Subcutaneous adipose tissue (tissue), 4 donors: ENCODE measurements around the gene KIF26A. TPM values are rescaled to one million over a fixed set of nuclear protein-coding genes. Genes with fewer than 3 reads are reported as not detected.

Experiments
- total RNA-seq, 4 donors: library from RNA; depleted of rRNA; stranded (reverse); fragments of >200 nt; gene quantifications; one replicate each; pipeline ENCODE4 v1.1.0, GENCODE V29; 2016
- TF ChIP-seq, protein P1 (sequence below): fragments of 450-650 bp; IDR thresholded peaks from one replicate; pipeline ENCODE4 v1.5.1; 2016; ENCODE audit warnings: low read depth, mild to moderate bottlenecking, control low read depth, antibody characterized with exemption, moderate library complexity

The KIF26A gene
- total RNA-seq, 4 donors from 2014 or later = 0.51 to 9.8 (median 0.88) TPM

DNA sequence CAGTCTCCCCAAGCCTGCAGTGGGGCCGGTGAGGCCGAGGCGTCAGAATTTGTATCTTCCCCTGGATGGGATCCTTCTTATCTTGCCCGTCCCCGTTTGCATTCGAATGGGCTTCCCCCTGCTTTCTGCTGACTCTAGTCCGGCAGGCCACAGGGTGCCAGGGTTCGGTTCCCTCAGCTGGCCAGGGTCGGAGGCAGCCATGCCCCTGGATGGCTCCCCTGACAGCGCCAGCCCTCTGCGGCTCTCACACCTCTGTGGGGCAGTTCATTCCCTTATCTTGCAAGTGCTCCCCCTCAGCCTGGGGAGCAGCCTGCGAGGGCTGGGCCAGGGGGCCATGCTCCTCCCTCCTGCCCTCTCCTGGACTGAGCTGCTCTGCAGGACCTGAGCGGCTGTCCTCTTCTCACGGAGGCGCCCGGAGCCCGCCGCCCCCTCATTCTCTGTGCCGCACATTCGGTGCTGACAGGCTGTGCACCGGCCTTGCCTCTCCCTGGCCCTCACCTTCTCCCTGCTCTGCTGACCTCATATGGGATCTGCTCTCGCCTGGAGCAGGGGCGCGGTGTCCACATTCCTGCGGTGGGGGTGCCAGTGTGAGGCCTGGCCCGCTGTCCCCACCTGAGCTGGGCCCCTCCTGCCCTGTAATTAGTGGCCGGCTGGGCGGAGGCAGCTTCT, 32.8 kb downstream of the KIF26A start:
- TF ChIP-seq, protein P1, sequence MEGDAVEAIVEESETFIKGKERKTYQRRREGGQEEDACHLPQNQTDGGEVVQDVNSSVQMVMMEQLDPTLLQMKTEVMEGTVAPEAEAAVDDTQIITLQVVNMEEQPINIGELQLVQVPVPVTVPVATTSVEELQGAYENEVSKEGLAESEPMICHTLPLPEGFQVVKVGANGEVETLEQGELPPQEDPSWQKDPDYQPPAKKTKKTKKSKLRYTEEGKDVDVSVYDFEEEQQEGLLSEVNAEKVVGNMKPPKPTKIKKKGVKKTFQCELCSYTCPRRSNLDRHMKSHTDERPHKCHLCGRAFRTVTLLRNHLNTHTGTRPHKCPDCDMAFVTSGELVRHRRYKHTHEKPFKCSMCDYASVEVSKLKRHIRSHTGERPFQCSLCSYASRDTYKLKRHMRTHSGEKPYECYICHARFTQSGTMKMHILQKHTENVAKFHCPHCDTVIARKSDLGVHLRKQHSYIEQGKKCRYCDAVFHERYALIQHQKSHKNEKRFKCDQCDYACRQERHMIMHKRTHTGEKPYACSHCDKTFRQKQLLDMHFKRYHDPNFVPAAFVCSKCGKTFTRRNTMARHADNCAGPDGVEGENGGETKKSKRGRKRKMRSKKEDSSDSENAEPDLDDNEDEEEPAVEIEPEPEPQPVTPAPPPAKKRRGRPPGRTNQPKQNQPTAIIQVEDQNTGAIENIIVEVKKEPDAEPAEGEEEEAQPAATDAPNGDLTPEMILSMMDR = no peak

DNA sequence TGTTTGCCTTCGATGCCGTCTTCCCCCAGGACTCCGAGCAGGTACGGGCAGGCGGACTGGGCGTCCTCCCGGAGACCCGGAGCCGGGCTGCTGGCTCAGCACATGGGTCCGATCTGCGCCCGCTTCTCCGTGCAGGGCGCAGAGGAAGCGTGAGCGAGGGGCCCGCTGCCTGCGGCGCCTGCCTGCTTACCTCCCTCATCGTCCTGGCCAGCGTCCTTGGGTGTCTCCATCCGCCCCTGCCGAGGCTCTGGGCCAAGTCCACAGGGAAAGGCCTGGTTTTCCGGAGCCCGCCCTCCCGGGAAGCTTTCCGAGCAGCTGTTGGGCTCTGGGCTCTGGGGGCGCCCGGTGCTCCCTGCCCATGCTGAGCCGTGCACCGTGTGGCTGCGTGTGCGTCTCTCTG, 33.5 kb downstream of the KIF26A start:
- TF ChIP-seq, protein P1 = no peak

DNA sequence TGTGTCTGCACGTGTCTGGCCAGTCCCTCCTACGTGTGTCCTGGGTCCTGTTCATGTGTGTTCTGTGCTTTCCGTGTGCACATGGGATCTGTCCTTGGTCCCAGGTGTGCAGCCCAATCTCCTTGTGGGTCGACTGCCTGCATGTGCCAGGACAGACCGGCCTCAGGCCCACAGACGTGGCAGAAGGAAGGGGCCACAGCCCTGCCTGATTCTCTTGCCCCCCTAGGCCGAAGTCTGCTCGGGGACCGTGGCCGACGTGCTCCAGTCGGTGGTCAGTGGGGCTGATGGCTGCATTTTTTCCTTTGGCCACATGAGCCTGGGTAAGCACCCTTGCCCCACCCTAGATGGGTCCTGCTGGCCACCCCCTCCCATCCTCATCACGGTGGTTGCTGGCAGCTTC, 34.0 kb downstream of the KIF26A start:
- TF ChIP-seq, protein P1 = no peak

DNA sequence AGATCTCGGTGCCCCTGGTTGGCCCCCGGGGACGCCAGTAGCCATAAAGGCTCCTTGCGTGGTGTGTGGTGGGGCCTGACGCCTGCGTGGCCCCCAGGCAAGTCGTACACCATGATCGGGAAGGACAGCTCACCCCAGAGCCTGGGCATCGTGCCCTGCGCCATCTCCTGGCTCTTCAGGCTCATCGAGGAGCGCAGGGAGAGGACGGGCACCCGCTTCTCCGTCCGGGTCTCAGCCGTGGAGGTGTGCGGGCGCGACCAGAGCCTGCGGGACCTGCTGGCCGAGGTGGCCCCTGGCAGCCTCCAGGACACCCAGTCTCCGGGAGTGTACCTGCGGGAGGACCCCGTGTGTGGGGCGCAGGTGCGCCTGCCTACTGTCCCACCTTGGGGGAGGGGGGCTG, 34.5 kb downstream of the KIF26A start:
- TF ChIP-seq, protein P1 = no peak

DNA sequence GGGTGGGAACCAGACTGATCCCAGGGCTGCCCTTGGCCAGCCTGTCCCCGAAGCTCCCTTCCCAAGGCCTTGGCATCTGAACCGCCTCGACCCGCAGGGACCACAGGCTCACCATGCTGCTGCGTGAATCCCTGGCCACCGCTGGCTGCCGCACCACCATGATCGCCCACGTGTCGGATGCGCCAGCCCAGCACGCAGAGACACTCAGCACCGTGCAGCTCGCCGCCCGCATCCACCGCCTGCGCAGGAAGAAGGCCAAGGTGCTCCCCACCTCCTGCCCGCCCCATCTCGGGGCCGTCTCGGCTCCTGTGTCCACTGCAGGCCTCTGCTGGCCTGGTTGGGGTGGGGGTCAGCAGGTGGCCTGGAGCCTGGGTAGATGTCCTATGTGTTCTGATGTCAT, 35.7 kb downstream of the KIF26A start:
- TF ChIP-seq, protein P1 = no peak

DNA sequence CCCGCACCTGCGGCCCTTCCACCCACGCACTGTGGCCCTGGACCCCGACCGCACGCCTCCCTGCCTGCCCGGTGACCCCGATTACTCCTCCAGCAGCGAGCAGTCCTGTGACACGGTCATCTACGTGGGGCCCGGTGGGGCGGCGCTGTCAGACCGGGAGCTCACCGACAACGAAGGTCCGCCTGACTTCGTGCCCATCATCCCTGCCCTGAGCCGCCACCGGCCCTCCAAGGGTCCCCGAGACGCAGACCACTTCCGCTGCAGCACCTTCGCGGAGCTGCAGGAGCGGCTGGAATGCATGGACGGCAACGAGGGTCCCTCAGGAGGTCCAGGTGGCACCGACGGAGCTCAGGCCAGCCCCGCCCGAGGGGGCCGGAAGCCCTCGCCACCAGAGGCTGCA, 36.7 kb downstream of the KIF26A start:
- TF ChIP-seq, protein P1 = no peak

DNA sequence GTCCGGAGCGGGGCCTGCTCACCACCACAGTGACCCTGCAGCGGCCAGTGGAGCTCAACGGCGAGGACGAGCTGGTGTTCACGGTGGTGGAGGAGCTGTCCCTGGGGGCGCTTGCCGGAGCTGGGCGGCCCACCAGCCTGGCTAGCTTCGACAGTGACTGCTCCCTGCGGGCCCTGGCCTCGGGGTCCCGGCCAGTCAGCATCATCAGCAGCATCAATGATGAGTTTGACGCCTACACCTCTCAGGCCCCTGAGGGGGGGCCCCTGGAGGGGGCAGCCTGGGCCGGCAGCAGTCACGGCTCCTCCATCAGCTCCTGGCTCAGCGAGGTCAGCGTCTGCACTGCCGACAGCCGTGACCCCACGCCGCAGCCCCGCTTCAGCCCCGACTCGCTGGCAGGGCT, 37.4 kb downstream of the KIF26A start:
- TF ChIP-seq, protein P1 = no peak
